PFSK-1 (cell line): ENCODE measurements around the gene CEP112.

Experiments used
- FOXP2 ChIP-seq: optimal IDR thresholded peaks from 2 replicates; pipeline ENCODE3; 2011; ENCODE audit warnings: borderline replicate concordance, control low read depth, inconsistent platforms; ENCODE audit not compliant: insufficient read depth; ENCODE audit errors: extremely low read length, extremely low read depth
- POLR2AphosphoS5 ChIP-seq: IDR thresholded peaks from 2 replicates; pipeline ENCODE4 v1.6.1; 2012; ENCODE audit warnings: low read depth, mild to moderate bottlenecking, control low read depth, low read length, moderate library complexity
- SIN3A ChIP-seq: IDR thresholded peaks from 2 replicates; pipeline ENCODE4 v1.6.1; 2012; ENCODE audit warnings: mild to moderate bottlenecking, low read length, moderate library complexity, borderline replicate concordance; ENCODE audit not compliant: insufficient read depth
- TAF1 ChIP-seq: IDR thresholded peaks from 2 replicates; pipeline ENCODE4 v1.6.1; 2012; ENCODE audit warnings: low read length, control low read depth, borderline replicate concordance; ENCODE audit not compliant: insufficient read depth
- TF ChIP-seq, protein P1 (sequence below), 2 experiments: IDR thresholded peaks; 2 replicates each; pipeline versions ENCODE4 v1.6.1 to v1.8.0; 2011 to 2012; ENCODE audit warnings: low read depth in 2 of 2, low read length in 2 of 2, control low read depth in 1 of 2, inconsistent platforms in 1 of 2, mild to moderate bottlenecking in 1 of 2, moderate library complexity in 1 of 2; ENCODE audit not compliant: insufficient read depth in 1 of 2

The CEP112 gene

DNA sequence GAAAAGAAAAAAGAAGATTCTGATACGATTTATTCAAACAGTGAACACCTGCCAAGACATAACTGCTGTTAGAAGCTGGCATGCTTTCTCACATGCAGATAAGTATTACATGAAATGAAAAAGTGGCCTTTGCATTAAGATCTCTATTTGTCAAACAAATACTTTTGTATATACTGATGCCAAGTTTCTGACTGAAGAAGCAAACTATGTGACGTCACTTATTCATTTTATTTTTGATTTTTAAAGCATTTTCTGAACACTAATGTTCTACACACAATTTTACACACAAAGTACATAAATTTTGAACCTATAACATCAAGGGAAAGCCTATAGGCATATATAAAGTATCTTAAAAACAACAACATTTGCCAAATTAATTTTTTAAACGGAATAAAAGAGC lies 153.8 kb downstream of the CEP112 start:
- no peak for TF ChIP-seq POLR2AphosphoS5
- TF ChIP-seq, protein P1, sequence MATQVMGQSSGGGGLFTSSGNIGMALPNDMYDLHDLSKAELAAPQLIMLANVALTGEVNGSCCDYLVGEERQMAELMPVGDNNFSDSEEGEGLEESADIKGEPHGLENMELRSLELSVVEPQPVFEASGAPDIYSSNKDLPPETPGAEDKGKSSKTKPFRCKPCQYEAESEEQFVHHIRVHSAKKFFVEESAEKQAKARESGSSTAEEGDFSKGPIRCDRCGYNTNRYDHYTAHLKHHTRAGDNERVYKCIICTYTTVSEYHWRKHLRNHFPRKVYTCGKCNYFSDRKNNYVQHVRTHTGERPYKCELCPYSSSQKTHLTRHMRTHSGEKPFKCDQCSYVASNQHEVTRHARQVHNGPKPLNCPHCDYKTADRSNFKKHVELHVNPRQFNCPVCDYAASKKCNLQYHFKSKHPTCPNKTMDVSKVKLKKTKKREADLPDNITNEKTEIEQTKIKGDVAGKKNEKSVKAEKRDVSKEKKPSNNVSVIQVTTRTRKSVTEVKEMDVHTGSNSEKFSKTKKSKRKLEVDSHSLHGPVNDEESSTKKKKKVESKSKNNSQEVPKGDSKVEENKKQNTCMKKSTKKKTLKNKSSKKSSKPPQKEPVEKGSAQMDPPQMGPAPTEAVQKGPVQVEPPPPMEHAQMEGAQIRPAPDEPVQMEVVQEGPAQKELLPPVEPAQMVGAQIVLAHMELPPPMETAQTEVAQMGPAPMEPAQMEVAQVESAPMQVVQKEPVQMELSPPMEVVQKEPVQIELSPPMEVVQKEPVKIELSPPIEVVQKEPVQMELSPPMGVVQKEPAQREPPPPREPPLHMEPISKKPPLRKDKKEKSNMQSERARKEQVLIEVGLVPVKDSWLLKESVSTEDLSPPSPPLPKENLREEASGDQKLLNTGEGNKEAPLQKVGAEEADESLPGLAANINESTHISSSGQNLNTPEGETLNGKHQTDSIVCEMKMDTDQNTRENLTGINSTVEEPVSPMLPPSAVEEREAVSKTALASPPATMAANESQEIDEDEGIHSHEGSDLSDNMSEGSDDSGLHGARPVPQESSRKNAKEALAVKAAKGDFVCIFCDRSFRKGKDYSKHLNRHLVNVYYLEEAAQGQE (IDR thresholded peaks at IDR 0.05; ENCODE audit: insufficient read depth in 1 of 2, low read depth in 2 of 2, low read length in 2 of 2), result no peak
- no peak for TF ChIP-seq TAF1

DNA sequence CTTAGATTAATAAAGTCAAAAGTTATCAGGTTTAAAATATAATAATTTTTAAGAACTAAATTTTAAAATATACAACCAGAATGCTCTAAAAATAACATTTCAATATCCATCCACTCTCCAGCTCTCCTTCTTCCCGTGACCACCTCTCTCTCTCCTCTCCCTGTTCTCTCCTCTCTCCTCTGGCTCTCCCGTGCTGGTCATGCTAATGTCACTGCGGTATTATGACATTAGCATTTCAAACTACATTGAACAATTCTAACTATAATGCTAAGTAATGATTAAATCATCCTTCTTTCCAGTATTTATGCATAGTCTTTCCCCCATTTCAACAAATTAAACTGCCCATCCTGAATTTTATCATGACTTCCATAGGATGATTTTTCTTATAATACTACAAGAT lies 154.7 kb downstream of the CEP112 start:
- TF ChIP-seq SIN3A, result no peak
- TF ChIP-seq, protein P1 (IDR thresholded peaks at IDR 0.05; ENCODE audit: insufficient read depth in 1 of 2, low read depth in 2 of 2, low read length in 2 of 2), result no peak
- no peak for TF ChIP-seq FOXP2
- TF ChIP-seq TAF1, result no peak
- no peak for TF ChIP-seq POLR2AphosphoS5

DNA sequence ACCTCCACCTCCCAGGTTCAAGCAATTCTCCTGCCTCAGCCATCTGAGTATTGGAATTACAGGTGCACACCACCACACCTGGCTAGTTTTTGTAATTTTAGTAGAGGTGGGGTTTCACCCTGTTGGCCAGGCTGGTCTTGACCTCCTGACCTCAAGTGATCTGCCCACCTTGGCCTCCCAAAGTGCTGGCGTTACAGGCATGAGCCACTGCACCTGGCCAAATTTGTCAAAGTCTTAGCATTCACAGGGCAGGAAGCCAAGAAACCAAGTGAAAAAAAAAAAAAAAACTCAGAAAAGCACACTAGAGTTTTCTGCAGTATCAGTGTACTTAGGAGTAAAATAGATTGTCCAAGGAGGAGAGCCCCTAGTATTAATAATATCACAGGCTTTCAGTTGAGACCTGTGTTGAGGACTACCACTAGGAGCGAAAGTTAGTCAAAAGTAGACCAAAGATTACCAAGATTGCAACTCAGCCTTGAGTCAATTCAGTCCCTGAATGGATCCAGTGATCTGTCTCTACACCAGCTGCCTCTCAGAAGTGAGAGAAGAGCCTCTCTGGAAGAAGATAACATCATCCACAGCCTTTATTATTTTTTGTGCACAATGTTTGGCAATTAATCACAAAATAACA lies 159.7 kb downstream of the CEP112 start:
- TF ChIP-seq FOXP2, result no peak
- TF ChIP-seq, protein P1 (IDR thresholded peaks at IDR 0.05; ENCODE audit: insufficient read depth in 1 of 2, low read depth in 2 of 2, low read length in 2 of 2), result no peak
- no peak for TF ChIP-seq POLR2AphosphoS5
- TF ChIP-seq TAF1, result no peak
- TF ChIP-seq SIN3A, result no peak

DNA sequence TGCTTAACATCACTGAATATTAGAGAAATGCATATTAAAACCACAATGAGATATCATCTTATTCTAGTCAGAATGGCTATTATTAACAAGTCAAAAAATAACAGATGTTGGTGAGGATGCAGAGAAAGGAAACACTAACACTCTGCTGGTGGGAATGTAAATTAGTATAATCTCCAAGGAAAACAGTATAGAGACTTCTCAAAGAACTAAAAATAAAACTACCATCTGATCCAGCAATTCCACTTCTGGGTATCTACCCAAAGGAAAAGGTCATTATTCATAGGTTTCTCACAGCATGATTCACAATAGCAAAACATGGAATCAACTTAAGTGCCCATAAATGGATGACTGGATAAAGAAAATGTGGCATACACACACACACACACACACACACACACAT lies 166.4 kb downstream of the CEP112 start:
- TF ChIP-seq, protein P1 (IDR thresholded peaks at IDR 0.05; ENCODE audit: insufficient read depth in 1 of 2, low read depth in 2 of 2, low read length in 2 of 2), result no peak
- TF ChIP-seq SIN3A, result no peak
- TF ChIP-seq TAF1, result no peak
- TF ChIP-seq FOXP2, result no peak

DNA sequence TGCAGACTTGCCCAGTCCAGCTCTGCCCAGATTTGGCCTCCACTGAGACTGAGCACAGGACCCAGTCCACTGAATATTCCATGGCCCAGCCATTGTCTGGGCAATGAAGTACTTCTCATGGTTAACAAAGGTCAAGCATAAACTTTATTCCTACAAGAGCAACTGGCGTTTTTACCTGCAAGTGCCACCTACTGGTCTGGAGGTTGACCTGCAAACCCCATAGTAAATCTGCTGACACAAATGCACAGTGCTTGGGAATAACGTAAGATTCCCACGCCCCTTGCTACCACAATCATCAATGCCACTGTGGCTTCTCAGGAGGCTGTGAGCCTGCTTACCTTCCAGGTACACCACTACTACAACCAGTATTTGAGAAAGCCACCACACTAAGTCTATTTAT lies 170.2 kb downstream of the CEP112 start:
- TF ChIP-seq TAF1, result no peak
- TF ChIP-seq SIN3A, result no peak
- TF ChIP-seq POLR2AphosphoS5, result no peak
- TF ChIP-seq, protein P1 (IDR thresholded peaks at IDR 0.05; ENCODE audit: insufficient read depth in 1 of 2, low read depth in 2 of 2, low read length in 2 of 2), result no peak
- TF ChIP-seq FOXP2, result no peak
